Thyroid gland (tissue), 4 donors: Measurements from ENCODE around the gene MIXL1. TPM values are rescaled to one million over a fixed set of nuclear protein-coding genes. Genes with fewer than 3 reads are reported as not detected.

Source experiments
- total RNA-seq, 4 donors: library from RNA; depleted of rRNA; stranded (reverse); fragments of >200 nt; gene quantifications; one replicate each; pipeline ENCODE4 v1.2.3, GENCODE V29; 2016

MIXL1 gene
- total RNA-seq, 4 donors from 2014 or later: not detected

Other genes with a start within 250 kb of the MIXL1 start
- 10 to 100 TPM; 19.9 to 41.0 (median 27.3) TPM for gene SDE2, start 224.3 kb upstream of the MIXL1 start, total RNA-seq
- gene H3-3A, start 160.9 kb upstream of the MIXL1 start, total RNA-seq: 100 to 1,000 TPM; 304 to 610 (median 445) TPM
- 10 to 100 TPM; 56.4 to 74.2 (median 66.0) TPM for gene ACBD3, start 36.9 kb upstream of the MIXL1 start, total RNA-seq
- 1 to 10 TPM; 1.9 to 3.3 (median 2.6) TPM for gene LIN9, start 85.5 kb downstream of the MIXL1 start, total RNA-seq
- 100 to 1,000 TPM in 2 of 4 donors, 10 to 100 TPM in 2; 47.8 to 103 (median 90.5) TPM for gene PARP1, start 184.4 kb downstream of the MIXL1 start, total RNA-seq